Esophagus squamous epithelium (tissue), 4 donors: Measurements from ENCODE around the gene MAPK8IP1.

ENCODE experiments used
- CTCF ChIP-seq, 6 experiments: fragments of 450-650 bp in 4 of 6; fragments of 200-600 bp in 2 of 6; sonication (generic) in 2 of 6; IDR thresholded peaks; one replicate each; pipeline ENCODE4 v1.5.1; 2016 to 2019; ENCODE audit warnings: antibody characterized with exemption in 6 of 6, mild to moderate bottlenecking in 4 of 6, moderate library complexity in 4 of 6
- POLR2A ChIP-seq, 4 donors: fragments of 450-650 bp; IDR thresholded peaks; one replicate each; pipeline ENCODE4 v1.6.1; 2017; ENCODE audit warnings: antibody characterized with exemption in 4 of 4, mild to moderate bottlenecking in 4 of 4, moderate library complexity in 3 of 4

GRCh38 chr11:45894555-45895247 is 9.2 kb downstream of the MAPK8IP1 start:
- TF ChIP-seq CTCF (IDR thresholded peaks at IDR 0.05) (no peak), POLR2A (IDR thresholded peaks at IDR 0.05) (no peak)
